HL-60 (cell line): ENCODE data around the gene DNAJC6.

Experiments
- CTCF ChIP-seq: IDR thresholded peaks from one replicate; pipeline ENCODE4 v1.5.1; 2011; ENCODE audit warnings: low read length, control low read depth, inconsistent platforms; ENCODE audit not compliant: insufficient read depth
- GABPA ChIP-seq: IDR thresholded peaks from 2 replicates; pipeline ENCODE4 v1.6.1; 2012; ENCODE audit warnings: low read depth
- REST ChIP-seq: IDR thresholded peaks from 2 replicates; pipeline ENCODE4 v1.6.1; 2012; ENCODE audit warnings: low read depth; ENCODE audit not compliant: insufficient replicate concordance

GRCh38 chr1:65330021-65330420 lies 20.7 kb downstream of the DNAJC6 start:
- no peak for TF ChIP-seq CTCF
- TF ChIP-seq REST = no peak
- no peak for TF ChIP-seq GABPA
